Measurements from ENCODE around the gene MED26.

The MED26 gene

DNA sequence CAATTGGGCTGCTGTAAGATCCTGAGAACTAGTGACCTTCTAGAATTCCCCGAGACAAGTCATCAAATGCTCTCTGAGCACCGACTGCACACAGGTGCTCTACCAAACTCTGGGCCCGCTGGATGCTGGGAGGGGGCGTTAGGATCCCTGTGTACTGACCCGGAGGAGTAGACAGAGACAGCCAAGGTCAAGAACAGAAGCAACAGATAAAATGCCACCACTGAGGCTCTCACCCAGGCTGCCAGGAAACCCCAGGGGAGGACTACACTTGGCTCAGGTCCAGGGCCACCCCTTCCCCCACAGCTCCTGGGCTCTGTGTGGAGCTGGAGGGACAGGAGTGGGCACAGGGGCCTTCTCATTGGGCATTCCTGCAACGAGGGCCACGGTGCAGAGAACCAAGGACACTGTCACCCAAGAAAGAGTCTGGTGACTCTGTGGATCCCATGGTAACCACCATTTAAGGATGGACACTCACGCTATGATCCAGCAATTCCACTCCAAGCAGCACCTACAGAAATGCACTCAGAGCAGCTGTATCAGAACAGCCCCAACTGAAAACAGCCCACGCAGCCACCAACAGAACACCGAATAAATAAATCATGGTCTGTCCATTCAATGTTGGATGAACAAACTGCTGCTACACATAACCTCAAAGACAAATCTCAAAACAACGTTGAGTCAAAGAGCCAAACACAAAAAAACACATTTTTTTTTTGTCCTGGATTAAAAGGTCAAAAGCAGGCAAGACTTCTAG lies 39.0 kb downstream of the MED26 start:
- no peak for DNase-seq (ENCODE audit: low read depth)

DNA sequence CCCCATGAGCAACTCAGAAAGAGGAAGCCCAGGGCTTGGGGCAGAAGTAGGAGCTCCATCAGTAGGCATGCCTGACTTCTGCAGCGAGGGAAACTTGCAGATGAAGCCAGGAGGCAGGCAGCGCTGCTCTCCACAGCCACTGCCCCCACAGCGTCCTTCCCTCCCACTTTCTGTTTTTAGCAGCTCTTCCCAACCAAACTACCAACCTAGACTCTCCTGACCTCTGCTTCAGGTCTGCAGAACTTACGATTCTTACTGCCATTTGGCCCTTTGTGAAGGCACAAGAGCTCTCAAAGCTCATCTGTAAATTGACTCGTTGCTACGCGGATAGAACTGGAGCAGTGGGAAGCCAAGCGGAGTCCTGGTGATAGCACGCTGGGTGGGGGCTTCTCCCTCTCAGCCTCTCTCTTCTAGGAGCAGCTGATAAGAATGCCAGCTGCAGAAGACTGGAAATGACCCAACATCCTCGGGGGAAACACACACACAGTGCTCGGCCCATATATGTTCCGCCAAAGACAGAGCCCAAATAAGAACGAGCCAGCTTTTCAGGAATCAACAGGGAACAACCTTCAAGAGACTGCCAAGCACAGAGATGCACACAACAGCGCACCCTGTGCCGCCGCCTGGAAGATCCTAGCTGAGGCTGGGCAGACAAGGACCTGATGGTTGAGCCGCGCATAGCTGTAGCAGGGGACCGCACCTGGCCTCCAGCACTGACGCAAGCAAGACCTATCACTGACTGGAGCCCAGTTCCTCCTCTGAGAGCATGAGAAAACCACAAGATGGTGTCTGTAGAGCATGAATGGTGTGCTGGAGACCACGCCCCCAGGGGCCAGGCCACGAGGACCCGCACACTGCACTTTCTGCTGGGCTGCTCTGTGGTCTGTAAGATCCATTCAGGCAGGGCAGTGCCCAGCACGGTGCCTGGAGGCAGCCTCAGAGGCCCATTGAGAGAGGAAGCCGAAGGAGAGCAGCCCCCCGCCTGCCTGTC lies 39.9 kb downstream of the MED26 start:
- peak; percentile 21 for DNase-seq (ENCODE audit: low read depth)

GRCh38 chr19:16586991-16587832 lies 40.8 kb downstream of the MED26 start:
- DNase-seq (ENCODE audit: low read depth) = peak; percentile 70

- no peak for DNase-seq (ENCODE audit: low read depth)
Observed at GRCh38 chr19:16586477-16586871, 41.5 kb downstream of the MED26 start.

DNA sequence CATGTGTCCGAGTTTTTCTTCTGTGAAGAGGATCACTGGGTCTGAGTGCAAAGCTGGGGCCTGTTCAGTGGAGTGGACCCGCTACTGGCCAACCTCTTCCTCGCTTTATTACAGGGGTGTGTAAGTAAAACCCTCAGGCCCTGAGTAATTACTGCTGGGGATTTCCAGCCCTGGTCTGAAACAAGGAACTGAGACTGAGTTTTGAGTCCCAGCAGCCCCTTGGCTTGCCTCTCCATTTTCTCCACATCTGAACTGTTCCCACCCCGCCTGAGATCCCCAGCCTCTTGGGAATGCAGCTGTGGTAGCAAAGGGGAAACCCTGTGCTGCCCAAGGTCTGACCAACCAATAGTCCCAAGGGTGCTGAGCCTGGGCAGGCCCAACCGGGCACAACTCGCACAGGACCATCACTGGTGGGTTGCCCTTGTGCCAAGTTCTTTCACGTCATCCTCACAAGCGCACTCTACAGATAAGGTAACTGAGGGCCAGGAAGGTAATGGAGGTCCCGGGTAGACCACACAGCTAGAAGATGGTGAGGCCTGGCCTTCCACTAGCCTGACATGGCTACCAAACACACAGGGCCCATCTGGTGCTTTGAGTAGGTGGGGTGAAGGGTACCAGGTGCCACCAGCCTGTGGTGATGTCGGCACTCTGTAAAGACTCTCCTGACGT lies 42.1 kb downstream of the MED26 start:
- DNase-seq (ENCODE audit: low read depth) = no peak

- DNase-seq (ENCODE audit: low read depth) = no peak
Observed at GRCh38 chr19:16585094-16585801, 42.8 kb downstream of the MED26 start.

GRCh38 chr19:16584248-16585093 lies 43.5 kb downstream of the MED26 start:
- peak; percentile 86 for DNase-seq (ENCODE audit: low read depth)

DNA sequence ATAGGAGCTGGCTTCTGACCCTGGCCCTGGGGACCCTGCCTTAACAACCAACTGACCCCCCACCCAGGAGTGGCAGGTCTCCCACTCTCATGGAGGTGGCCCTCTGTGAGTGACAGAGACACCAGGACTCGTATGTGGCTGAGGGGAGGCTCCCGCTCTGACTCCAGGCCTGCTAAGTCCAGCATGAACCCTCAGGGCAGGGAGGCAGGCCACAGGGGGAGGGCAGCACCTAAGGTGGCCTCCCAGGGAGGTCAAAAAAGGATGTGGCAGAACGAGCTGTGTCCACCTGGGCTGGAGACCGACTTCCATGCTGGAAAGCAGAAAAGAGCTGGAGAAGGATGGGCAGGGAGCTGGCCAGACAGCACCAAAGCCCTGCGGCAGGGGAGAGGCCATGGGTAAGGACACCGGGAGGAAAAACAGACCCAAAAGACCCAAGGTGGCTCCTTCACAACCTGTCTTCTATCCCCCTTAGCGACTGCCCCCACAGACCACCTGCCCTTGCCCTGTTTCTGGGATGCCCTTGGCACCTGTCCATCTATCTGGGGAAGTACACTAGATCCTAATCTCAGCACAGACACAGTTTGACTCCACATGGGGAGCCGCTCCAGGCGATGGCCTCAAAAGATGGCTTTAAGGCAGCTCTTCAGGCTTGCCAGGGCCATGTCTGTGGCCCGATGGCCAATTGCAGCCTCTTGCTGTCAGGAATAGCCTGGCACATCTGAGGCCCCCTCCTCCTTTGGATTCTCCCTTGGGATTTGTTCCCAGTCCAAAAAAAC lies 45.3 kb downstream of the MED26 start:
- DNase-seq (ENCODE audit: low read depth) = no peak

DNA sequence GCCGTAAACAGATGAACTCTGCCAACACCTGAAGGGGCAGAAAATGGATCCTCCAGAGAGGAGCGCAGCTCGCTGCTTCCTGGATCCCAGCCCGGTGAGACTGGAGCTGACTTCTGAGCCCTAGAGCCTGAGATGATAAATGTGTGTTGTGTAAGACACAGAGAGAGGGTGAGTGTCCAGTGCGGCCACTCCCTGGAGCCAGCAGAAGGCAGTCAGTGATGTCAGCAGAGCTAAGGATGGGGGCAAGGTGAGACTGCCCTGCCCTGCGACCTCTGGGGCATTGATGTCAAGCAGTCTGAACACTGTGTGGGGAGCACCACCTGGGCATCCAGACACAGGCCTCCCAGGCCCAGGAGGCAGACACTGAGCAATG lies 46.0 kb downstream of the MED26 start:
- DNase-seq (ENCODE audit: low read depth) = no peak

DNA sequence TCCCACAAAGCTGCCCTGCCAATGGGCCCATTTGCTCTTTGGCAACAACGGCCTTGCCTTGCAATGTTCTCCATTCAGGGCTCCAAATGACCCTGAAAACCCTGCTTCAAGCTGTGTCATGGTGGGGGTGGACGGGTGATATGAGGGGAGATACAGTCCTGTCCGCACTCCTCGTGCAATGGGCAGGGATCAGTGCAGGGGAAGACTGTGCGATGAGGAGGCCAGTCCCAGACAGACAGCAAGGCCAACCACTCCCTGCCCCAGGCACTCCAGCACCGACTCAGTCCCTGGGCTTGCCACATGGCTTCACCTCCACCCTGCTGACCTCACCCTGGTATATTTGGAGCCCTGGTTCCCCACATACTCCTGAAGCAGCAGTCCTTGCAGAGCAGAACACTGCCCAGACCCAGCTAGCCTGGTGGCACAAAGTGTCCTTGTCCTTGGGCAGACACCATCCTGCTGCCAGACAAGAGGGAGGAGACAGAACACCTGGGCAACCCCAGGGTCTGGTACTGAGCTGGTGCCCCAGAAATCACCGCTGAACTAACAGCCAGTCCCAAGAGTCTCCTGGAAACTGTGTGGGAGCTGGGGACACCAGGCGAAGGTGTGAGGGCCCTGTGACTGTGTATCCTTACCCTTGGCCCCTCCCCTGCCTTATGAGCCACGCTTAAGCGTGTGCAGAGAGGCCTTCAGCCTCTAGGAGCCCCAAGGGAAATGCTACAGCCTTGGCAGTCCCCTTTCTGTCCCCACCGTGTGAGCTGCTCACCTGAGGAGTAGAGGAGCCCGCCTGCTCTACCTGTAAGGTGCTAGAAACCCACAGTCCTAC lies 46.6 kb downstream of the MED26 start:
- DNase-seq (ENCODE audit: low read depth) = no peak

DNA sequence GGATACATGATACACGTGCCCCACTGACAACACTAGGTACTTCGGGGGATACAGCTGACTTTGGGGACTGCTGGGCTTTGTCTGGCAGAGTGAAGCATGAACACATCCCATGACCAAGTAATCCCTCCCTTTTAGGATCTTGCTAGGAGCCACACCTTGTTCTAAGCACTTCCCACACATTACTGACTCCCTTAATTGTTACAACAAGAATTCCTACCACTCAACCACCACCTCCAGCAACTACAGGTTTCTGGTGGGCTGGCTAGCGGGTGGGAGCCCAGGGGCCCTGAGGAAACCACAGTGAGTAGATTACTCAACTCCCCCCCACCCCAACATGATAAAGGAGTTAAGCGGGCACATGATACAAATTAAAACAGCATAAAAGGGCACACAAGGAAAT lies 48.6 kb downstream of the MED26 start:
- no peak for DNase-seq (ENCODE audit: low read depth)

DNA sequence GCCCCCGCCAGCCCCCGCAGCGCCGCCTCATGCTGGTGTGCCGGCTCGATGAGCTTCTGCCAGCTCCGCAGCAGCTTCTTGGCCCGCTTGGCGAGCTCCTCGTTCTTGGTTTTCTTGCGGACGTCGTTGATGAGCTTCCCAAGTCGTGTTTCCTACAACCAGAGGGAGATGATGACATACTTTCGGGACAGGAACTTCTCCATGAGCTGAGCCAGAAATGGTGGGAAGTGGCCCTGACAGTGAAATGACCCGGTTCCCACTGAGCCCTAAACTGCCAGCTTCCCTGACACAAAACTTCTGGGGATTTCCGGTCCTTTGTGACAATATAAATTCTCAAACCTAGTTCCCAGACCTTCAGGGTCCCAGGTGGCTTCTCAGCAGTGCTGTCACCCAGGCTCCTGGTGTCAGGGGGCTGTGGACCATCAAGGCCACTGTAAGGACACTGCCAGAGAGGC lies 50.4 kb downstream of the MED26 start:
- no peak for DNase-seq (ENCODE audit: low read depth)

DNA sequence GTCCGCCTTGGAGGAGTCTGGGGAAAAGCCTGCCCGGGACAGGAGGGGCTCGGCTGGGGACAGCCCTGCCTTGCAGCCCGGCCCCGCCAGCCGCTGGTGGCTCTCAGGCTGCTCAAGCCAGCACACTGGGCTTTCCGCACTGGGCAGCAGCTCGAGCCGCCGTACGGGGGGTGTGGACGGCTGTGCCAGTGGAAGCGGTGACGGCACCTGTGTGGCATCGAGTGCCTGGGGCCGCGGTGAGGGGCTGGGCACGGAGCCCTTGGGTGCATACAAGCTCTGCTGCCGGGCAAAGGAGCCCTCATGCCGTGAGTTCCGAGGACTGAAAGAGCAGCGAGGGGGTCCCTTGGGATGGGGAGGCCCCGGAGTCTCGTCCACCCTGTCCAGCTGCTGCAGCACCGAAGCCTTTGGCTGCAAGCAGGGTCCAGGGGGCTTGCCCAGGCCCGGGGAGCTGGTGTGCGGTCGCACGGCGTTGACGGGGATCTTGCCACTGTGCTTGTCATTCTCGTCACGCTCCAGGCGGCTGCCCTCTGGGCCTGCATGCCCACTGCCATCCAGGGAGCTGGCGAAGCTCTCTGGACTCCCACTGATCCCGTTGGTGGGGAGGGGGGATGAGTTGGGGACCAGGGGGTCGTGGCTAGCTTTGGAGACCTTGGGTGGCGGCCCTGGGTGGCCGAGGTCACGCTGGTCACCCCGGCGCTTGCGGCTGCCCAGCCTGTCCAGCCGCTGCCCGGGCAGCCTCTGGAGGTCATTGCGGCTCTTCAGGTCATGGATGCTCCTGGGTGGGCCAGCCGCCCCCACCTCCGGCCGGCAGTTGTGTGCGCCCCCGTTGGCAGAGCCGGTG lies 51.1 kb downstream of the MED26 start:
- DNase-seq (ENCODE audit: low read depth) = no peak

- no peak for DNase-seq (ENCODE audit: low read depth)
Observed at GRCh38 chr19:16575861-16576689, 51.9 kb downstream of the MED26 start.

DNA sequence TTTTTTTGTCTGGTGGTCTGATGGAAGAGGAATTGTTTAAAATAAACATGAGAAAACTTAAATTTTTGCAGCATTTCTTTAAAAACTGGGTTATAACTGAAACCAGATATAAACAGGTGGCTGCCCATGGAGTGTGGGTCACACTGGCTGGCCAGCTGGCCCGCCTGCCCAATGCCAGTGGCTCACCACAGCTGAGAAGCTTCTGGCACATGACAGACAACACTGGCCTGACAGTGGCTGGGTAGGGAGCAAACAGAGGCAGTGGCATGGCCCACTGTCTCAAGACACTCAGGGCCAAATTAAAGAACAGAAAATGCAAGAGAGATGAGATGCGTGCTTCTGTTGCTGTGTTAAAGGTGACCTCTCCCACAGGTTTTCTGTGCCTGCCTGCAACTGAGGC lies 52.7 kb downstream of the MED26 start:
- no peak for DNase-seq (ENCODE audit: low read depth)

DNA sequence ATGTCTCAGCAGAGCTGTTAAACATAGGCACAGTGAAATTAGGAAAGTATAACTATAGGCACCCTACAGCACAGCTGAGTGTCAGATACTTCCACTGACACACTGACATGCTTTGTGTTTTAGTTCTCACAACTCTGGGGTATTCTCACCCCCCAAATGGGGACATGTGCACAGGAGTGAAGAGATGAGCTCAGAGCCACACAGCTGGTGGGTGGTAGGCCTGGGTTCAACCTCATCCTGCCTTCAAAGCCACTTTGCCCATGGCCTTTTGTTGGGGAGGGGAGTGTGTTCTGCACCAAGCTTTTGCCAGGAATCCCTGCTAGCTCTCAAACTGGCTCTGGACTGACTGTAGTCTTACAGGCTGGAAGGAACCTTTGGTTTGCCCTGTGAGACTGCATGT lies 54.1 kb downstream of the MED26 start:
- DNase-seq (ENCODE audit: low read depth) = no peak

Data from EH (cell line).